SK-N-SH (cell line): ENCODE results near the gene SPSB4. TPM values are rescaled to one million over a fixed set of nuclear protein-coding genes. Genes with fewer than 3 reads are reported as not detected.

Experiments
- EZH2phosphoT487 ChIP-seq: fragments of 200-600 bp; sonication (generic); IDR thresholded peaks from 2 replicates; pipeline ENCODE4 v1.6.1; 2017; ENCODE audit warnings: low read depth, mixed run types, mild to moderate bottlenecking, antibody characterized with exemption, moderate library complexity, borderline replicate concordance
- FOSL2 ChIP-seq: IDR thresholded peaks from 2 replicates; pipeline ENCODE4 v1.4.0; 2012; ENCODE audit warnings: low read depth, mild to moderate bottlenecking, moderate library complexity, borderline replicate concordance
- MEF2A ChIP-seq: IDR thresholded peaks from 2 replicates; pipeline ENCODE4 v1.4.0; 2012; ENCODE audit warnings: low read depth, borderline replicate concordance
- NRF1 ChIP-seq: IDR thresholded peaks from 2 replicates; pipeline ENCODE4 v1.6.1; 2012; ENCODE audit warnings: low read depth, mild to moderate bottlenecking, low read length
- RFX5 ChIP-seq: IDR thresholded peaks from 2 replicates; pipeline ENCODE4 v1.6.1; 2012; ENCODE audit warnings: mild to moderate bottlenecking, improper control_type of control experiment, low read length
- RXRA ChIP-seq: IDR thresholded peaks from 2 replicates; pipeline ENCODE4 v1.4.0; 2012; ENCODE audit warnings: low read depth, mild to moderate bottlenecking, borderline replicate concordance
- SIN3A ChIP-seq: IDR thresholded peaks from 2 replicates; pipeline ENCODE4 v1.6.1; 2012; ENCODE audit warnings: low read depth, mild to moderate bottlenecking, low read length, moderate library complexity, borderline replicate concordance
- TCF12 ChIP-seq: IDR thresholded peaks from 2 replicates; pipeline ENCODE4 v1.4.0; 2012
- USF1 ChIP-seq: IDR thresholded peaks from 2 replicates; pipeline ENCODE4 v1.4.0; 2012; ENCODE audit warnings: low read depth, borderline replicate concordance
- USF2 ChIP-seq: fragments of 150-350 bp; IDR thresholded peaks from 2 replicates; pipeline ENCODE4 v1.6.1; 2017; ENCODE audit warnings: antibody characterized with exemption, low read length, low read depth, borderline replicate concordance
- ZBTB33 ChIP-seq: IDR thresholded peaks from 2 replicates; pipeline ENCODE4 v1.4.0; 2012; ENCODE audit warnings: low read depth, borderline replicate concordance
- polyA plus RNA-seq, 3 experiments: library from polyadenylated mRNA; depleted of rRNA; stranded (reverse); fragments of >200 nt; gene quantifications; 2 replicates each; pipeline ENCODE4 v1.2.3, GENCODE V29; 2012
- TF ChIP-seq, protein P1 (sequence below): IDR thresholded peaks from 2 replicates; pipeline ENCODE4 v1.6.1; 2012; ENCODE audit warnings: mild to moderate bottlenecking, low read depth, low read length, moderate library complexity

The SPSB4 gene
- polyA plus RNA-seq, 1 of the 3 experiments (the other 2 are of a cell fraction), result 0.10 TPM

DNA sequence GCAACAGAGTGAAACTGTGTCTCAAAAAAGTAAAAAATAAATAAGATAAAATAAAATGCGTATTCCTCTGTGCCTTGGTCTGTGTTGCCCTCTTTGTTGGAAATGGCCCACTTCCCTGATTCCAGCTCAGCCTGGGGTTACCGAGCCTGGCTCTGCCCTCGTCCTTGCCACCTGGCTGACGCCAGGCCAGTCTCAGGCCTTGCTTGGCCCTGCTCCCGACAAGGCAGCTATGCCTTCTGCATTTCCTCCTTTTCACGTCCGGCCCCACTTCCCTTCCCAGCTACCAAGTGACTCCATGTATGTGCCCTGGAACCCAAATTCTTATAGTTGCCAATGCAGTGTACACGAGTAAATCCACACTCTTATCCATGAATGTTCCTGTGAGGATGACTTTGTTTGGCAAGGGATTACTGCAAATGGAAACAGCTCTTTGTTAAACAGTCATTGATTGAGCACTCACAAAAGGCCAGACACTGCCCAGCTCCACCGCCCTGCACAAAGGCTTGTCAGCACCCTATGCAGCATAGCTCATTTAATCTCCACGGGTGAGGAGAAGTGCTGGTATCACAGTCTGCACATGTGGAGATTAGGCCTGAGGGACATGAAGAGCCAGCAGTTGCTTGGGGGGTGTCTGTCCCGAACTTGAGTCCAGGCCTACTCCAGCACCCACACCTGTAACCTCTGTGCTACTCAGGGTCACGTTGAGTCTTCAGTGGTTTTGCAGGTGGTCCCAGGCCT, 25.1 kb downstream of the SPSB4 start (continued):
- no peak for TF ChIP-seq USF1
- no peak for TF ChIP-seq MEF2A
- TF ChIP-seq, protein P1, sequence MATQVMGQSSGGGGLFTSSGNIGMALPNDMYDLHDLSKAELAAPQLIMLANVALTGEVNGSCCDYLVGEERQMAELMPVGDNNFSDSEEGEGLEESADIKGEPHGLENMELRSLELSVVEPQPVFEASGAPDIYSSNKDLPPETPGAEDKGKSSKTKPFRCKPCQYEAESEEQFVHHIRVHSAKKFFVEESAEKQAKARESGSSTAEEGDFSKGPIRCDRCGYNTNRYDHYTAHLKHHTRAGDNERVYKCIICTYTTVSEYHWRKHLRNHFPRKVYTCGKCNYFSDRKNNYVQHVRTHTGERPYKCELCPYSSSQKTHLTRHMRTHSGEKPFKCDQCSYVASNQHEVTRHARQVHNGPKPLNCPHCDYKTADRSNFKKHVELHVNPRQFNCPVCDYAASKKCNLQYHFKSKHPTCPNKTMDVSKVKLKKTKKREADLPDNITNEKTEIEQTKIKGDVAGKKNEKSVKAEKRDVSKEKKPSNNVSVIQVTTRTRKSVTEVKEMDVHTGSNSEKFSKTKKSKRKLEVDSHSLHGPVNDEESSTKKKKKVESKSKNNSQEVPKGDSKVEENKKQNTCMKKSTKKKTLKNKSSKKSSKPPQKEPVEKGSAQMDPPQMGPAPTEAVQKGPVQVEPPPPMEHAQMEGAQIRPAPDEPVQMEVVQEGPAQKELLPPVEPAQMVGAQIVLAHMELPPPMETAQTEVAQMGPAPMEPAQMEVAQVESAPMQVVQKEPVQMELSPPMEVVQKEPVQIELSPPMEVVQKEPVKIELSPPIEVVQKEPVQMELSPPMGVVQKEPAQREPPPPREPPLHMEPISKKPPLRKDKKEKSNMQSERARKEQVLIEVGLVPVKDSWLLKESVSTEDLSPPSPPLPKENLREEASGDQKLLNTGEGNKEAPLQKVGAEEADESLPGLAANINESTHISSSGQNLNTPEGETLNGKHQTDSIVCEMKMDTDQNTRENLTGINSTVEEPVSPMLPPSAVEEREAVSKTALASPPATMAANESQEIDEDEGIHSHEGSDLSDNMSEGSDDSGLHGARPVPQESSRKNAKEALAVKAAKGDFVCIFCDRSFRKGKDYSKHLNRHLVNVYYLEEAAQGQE, result no peak
- no peak for TF ChIP-seq FOSL2
- TF ChIP-seq ZBTB33, result no peak
- TF ChIP-seq TCF12, result no peak
- TF ChIP-seq RFX5, result no peak
- TF ChIP-seq USF2, result no peak
- no peak for TF ChIP-seq NRF1
- no peak for TF ChIP-seq SIN3A
- TF ChIP-seq EZH2phosphoT487, result no peak
- no peak for TF ChIP-seq RXRA
